GM19395 (cell line): ENCODE measurements around the gene RHCG.

Source experiments
- ATAC-seq: cut with Tn5 transposase; IDR thresholded peaks from one replicate; pipeline ENCODE4 v1.9.1; 2021; ENCODE audit warnings: mild to moderate bottlenecking, moderate library complexity; ENCODE audit not compliant: unreplicated experiment

RHCG gene

DNA sequence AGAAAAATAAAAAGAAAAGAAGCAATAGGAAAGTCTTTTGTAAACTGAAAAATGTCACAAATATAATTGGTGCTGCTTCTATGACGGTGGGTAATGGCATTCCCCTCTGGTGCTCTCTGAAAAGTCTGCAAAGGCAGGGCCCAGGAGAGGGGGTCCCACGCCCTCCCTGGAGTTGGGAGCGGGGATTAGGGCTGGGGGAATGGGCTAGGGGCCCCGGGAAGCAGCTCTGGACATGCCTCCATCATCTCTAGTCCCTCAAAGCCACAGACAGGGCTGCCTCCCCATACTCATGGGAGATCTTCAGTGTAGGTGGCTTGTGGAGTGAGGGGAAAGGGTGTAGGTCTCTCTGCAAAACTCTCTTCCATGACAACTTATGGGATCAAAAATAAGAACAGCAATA lies 7.8 kb upstream of the RHCG start:
- ATAC-seq: no peak

DNA sequence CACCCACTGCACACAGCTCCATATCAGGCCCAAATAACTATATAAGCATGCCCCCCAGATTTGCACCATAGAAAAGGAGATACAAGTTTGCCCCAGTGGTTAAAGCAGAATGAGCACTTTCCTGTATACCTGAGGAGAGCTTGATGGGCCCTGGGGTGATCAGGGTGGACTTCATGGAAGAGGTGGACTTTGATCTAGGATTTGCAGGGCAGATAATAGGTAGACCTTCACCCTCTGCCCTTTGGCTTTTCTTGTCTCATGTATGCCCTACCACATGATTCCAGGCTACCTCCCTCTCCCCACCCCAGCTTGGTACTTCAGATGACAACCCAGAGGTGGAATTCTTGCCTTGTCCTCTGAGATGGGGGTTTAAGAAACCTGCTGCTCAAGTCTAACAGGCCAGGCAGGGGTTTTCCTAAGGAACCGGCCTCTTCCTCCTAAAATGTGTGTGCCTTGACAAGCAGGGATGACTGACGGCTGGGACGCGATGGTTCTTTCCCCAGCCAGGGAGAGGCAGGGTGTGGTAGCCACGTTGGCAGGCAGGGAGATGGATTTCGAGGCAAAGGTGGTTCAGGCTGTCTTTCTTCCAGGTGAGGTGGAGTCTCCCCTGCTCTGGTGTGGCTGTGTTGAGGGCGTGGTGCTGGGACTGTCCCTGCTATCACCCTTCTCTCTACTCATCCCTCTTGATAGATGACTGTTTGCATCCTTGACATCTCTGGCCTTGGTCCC lies 6.6 kb upstream of the RHCG start:
- ATAC-seq: no peak

DNA sequence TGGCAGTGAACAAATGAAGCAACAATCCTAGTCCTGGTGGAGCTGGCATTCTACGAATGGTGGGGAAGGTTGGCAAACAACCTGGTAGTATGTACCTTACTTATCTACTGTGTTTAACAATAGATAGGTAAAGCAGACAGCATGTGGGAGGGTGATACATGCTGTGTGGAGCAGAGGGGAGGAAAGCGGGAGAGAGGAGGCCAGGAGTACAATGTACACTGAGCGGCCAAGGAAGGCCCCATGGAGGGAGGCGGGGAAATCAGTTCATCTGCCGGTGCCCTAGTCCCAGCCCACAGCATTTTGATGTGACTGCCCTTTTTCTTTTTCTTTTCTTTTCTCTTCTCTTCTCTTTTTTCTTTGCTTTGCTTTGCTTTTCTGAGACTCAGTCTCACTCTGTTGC lies 5.3 kb upstream of the RHCG start:
- no peak for ATAC-seq

DNA sequence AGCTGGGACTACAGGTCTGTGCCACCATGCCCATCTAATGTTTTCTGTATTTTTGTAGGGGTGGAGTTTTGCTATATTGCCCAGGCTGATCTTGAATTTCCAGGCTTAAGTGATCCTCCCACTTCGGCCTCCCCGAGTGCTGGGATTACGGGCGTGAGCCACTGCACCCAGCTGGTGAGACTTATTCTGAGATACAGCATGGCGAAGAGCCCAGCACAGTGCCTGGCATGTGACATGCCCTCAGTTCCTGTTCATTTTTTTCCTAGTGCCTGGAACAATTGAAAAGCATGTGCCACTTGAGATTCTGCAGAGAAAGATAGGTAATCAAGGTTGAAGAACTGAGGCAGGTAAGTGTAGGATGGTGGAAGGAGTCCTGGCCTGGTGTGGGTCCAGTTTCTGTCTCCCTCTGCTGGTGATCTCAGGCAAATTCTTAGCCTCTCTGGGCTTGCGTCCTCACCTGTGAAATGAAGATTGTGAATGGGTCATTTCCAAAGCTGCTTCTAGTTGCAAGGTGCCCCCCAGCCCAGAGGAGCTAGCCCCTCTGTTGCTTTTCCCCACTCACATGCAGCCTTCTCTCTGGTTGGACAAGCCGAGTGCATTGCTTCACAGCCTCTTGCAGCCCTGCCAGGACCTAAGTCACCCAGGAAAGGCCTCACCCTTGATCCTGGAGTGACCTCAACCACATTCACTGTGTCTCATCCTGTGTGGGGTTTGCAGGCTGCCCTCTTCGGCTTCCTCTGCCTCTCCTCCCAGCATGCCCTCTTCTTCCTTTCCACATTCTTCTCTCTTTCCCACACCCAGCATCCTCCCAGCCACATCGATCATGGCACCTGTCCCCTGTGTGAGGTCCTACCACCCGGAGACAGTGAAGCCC lies 4.3 kb upstream of the RHCG start:
- ATAC-seq: no peak

DNA sequence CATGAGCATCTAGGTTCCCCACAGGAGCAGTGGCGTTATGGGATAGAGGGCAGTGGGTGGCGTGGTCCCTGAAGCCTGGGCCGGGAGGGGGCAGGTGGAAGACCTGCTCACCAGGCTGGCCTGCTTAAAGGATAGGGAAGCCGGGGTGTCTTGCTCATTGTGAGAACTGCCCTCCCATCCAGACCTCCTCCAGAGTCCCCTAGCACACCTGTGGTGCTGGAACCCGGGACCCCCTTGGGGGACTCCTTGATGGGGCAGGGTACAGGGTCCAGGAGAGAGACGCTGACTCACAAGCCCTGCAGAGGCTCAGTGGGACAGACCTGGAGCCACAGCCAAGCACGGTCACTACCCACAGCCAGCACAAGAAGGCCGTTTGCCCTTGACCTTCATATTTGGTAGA lies 2.8 kb upstream of the RHCG start:
- no peak for ATAC-seq

DNA sequence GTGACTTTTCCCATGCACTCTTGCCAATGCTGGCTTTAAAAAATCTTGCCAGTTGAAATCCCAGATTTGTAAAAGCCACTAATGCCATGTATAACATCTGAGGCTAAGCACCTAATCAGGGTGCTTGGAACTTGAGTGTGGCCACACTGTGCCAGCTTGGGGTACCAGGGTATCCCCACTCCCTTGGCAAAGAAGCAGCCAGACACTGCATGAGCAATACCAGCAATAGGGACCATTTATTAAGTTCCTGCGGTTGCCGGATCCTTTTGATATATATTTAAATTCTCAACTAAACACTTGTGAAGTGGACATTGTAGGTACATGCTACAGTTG lies 2.2 kb upstream of the RHCG start:
- ATAC-seq: no peak

DNA sequence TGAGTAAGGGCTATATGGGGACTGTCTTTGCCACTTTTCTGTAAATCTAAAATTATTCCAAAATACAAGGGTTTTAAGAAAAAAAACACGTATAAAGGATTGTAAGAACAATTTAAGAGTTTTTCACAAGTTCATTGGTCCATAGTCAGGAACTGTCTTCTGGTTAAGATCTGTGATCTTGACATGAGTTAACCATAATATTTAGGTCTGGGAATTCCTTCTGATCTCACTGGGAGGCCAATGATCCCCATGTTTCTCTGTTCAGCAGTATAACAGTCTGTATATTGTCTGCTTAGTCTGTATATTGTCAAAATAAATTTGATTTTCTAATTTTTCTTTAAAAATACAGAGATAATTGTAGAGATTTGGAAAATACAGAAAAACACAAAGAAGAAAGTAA lies 848 bp upstream of the RHCG start:
- no peak for ATAC-seq

DNA sequence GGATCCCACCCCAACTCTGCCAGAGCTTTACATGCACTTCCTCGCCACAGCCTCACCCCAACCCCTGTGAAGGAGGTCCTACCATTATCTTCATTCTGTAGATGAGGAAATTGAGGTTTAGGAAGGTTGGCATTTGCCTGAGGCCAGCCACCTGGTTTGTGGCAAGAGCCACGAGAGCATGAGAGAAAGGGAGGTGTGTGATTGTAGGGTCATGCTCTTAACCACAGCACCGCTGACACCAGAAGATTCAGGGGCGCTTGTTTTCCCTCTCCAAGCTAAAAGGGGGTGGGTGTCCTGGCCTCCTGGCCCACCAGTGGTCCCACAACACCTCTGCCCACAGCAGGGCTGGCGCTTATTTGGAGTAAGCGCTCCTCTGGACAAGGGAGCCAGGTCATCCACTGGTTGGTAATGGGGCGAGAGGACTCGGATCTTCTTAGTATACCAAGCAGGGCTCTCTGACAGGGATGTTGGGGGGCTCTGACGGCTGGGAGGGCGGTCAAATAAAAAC lies 691 bp downstream of the RHCG start:
- ATAC-seq: no peak

DNA sequence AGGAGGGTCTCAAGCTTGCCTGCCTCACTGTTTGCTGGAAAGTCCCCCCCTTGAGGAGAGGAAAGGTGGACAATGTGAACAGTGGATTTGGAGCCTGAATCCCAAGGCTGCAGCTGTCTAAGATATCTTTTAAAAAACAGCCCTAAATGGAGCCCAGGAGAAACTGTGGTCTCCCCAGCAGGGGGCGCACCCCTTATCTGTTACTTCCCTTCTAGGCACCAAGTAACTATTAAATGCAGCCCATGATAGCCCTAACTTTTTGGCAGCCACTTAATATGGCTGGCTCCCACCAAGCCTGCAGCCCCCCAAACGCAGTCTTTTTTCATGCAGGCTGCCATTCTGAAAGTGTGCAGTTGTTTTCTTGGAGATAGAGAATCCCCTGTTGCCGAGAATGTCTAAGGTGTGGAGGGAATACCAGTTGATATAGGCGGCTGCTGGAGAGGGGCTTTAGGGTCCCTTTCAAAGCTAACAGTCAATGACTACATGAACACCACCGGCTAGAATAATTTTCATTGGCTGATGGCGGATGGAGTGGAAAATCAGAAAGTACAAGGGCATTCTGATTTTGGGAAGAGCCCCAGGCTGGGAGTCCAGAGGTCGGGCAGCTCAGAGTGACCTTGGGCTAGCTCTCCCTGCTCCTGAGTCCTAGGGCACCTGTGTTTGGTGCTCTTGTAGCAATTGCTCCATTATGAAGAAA lies 1.3 kb downstream of the RHCG start:
- no peak for ATAC-seq

DNA sequence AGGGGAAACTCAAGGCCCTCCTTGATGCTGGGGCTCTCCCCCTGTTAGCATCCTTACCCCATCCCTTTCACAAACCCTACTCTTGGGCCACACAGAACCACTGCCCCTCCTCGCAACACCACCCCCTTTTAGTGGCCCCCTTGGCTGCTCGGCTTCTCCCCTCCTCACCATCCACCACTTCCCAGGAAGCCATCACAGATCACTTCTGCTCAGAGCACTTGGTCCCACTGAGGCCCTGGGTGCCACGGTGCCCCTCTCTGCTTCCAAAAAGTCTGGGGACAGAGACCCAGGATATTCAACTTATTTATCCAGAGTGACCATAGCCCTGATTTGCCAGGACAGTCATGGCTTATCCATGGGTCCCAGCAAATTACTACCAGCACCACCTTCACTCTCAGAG lies 2.4 kb downstream of the RHCG start:
- ATAC-seq: no peak

DNA sequence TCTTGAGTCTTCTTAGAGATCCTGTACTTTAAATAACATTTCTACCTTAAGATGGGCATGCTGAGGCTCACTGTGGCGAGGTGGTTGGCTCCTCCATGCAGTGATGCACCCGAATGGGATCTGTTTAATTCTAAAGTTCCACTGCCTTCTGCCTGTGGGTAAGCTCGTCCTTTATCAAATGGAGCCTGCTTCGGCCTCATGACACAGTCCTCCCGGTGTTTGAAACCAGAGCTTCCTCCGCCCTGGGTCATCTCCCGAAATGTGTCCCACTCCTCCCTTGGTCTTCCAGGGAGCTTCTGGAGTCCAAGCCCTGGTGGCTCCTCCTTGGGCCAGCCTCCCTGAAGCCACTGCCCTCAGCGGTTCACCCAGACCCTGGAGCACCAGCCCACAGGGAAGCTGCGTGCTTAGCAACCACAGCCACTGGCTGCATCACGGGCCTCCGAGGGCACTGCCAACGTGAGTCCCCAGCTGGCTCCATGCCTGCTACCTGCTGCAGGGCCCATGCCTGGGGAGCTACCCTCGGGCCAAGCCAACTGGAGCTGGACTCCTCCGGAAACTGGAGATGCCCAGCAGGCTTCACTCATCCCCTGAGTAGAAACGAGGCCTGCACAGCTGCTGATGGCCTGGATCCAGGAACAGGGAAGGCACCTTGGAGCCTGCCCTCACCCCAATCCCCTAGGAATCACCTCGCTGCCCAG lies 3.3 kb downstream of the RHCG start:
- no peak for ATAC-seq

DNA sequence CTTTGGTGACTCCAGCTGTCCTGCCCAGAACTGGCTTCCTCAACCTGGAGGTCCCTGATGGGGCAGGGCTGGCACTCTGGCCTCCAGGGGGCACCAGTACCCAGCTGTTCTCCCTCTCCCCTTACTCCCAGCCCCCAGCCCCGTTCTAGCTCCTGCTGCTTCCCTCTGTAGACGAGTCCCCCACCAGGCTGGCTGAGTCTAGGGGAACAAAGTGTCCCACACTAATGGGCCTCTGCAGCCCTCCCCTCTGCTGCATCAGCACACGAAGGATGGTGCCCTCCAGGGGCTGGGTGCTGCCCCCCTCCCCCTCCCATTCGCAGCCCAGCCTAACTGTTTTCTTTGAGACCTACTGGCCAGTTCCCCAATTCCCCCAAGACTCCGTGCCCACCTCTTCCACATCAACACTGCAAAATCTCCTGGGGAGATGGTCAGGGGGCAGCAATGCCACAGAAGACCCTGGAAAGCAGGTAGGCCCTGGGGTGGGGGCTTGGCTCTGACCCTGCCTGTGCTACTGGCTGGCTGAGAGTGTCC lies 4.2 kb downstream of the RHCG start:
- no peak for ATAC-seq

DNA sequence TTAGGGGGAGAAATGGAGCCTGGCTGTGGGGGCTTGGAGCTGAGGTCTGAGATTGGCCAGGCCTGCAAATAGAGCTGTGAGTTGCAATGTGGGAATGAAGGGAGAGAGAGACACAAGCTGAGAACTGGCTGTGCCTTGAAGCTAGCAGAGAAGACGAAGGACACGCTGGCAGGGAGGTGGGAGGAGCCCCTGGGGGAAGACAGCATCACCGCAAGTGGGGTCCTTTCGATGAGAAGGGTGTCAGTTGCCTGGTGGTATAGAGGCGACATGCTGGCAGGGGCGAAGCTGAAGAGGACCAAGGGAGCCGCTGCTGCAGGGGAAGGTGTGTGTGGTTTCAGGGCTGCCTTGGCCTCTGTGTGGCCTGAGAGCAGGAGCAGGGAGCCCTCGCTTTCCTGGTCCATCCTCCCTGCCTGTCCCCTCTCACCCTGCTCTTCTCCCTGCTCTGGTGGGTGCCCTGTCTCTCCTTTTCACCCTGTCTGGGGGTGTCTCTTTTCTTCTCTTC lies 5.5 kb downstream of the RHCG start:
- no peak for ATAC-seq

DNA sequence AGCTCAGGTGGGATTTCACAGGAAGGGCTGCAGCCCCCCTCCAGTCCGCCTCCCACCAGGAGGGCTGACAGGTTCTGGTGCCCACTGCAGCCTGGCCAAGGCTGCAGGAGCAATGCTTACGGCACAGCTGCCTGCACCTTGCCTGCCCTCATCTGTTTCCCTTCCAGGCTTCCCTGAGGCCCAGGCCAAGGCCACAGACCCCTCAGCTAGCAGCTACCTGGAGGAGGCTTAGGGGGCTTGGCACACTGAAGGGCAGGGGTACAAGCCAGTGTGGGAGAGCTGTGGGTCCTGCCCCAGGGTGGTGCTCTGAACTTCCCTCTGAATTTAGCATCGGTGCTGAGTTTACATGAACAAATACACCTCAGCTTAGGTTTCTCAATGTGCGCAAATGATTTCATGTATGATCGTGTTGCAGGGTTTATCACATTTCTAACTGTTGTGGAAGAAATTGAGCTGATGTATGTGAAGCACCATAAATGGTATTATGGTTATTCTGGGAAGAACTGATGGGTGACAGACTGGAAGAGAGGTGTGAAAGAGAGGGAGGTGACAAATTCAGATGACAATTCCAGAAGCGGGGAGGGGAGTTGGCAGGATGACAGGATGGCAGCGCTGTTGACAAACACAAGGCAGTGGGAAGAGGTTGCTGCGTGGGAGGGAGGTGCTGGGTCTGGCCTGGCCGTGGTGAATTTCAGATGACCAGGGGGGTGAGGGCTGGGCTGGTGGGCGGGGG lies 6.1 kb downstream of the RHCG start:
- no peak for ATAC-seq

DNA sequence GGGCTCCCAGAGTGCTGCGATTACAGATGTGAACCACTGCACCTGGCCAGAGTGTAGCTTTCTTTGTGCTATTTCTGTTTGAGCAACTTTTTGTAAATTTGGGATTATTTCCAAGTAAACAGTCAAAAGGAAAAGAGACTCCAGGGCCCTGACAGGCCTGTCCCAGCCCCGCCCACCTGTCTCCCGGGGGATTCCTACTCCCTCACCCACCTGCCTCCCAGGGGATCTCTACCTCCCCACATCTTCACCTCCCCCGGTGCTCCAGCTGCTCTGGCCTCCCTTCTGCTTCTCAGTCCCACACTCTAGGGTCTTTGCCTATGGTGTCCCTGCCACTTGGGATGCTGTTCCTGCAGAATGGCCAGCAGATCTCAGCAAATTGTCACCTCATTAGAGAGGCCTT lies 7.0 kb downstream of the RHCG start:
- no peak for ATAC-seq

DNA sequence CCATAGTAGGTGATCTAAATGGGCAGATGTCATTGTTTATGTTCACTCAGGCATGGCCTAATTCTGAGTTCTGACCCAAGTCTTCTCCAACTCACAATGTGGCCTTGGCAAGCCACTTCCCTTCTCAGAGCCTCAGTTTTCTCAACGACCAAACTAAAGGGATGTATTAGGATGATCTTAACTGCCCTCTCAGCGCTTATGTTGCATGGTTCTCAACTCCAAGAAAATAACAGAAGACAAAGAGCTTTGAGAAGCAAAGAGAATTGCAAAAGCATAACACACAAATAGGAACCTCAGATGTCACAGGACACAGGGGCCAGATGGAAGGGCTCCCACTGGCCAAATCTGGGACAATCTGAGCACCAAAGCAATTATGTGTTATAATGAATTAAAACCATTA lies 8.6 kb downstream of the RHCG start:
- no peak for ATAC-seq

DNA sequence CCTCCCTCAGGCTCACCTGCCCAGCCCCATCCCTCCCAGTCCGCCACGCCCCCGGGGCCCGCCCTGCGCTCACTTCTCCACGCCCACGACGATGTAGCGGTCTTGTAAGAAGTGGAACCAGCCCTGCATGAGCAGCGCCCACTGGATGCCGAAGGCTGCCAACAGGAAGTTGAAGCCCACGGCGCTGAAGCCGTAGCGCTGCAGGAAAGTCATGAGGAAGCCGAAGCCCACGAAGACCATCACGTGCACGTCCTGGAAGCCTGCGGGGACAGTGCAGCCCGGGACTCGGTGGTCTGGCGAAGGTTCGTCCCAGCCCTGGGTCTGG lies 9.7 kb downstream of the RHCG start:
- ATAC-seq: no peak

DNA sequence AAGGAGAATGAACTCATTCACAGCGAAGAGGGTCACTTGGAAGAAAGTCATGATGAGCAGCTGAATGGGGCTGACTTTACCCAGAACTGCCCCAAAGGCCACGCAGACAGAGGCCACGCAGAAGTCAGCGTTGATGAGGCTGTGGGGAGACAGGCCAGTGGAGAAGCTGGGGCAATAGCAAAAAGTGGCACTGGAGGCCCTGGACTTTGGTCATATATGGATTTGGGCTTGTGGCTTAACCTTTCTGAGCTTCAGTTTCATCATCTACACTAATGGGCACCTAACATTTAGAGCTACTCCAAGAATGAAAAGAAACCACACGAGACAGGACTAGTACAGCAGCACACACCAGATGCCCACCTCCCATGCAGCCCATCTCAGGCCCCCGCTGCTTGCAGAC lies 13.3 kb downstream of the RHCG start:
- ATAC-seq: no peak

DNA sequence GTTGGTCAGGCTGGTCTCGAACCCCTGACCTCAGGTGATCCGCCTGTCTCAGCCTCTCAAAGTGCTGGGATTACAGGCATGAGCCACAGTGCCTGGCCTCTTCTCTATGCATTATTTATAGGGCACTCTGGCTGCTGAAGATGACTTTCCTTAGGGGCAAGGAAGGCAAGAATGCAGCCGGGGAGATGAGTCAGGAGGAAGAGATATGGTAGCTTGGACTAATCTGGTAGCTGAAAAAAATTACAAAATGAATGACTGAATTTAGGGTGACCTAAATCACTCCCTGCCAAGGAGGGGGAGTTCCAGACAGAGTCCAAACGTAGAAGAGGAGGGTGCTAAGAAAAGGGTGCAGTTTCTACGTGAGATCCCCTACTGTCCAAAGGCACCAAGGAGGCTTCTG lies 14.2 kb downstream of the RHCG start:
- ATAC-seq: no peak

DNA sequence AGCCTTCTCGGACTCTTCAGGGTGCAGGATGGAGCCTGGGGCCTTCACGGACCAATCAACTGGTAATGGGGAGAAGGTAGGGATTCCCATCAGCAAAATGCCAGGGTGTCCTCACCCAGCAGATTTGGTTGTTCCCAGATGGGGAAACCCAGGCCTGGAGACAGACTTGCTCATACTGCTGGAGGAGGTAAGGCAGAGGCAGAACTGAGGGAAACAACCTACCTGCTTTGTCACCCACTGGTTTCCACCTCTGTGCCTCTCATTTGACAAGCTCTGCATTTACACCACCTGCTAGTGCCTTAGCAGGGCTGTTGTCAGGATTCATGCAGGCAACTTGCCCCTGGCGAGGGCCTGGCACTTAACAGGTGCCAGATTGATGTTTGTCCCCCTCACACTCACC lies 15.9 kb downstream of the RHCG start:
- ATAC-seq: no peak
